HEK293T (cell line): ENCODE data around the gene POLR1D.

Experiments used
- BHLHE40 ChIP-seq: fragments of 450-650 bp; IDR thresholded peaks from 2 replicates; pipeline ENCODE4 v1.6.1; 2016; ENCODE audit warnings: mild to moderate bottlenecking, moderate library complexity, borderline replicate concordance
- ELF4 ChIP-seq: fragments of 450-650 bp; IDR thresholded peaks from 2 replicates; pipeline ENCODE4 v1.6.1; 2017; ENCODE audit warnings: antibody characterized with exemption
- FOXA1 ChIP-seq: fragments of 450-650 bp; IDR thresholded peaks from 2 replicates; pipeline ENCODE4 v1.6.1; 2016; ENCODE audit warnings: mild to moderate bottlenecking
- FOXK2 ChIP-seq: fragments of 450-650 bp; IDR thresholded peaks from 2 replicates; pipeline ENCODE4 v1.6.1; 2016; ENCODE audit warnings: mild to moderate bottlenecking
- FOXM1 ChIP-seq: fragments of 450-650 bp; IDR thresholded peaks from 2 replicates; pipeline ENCODE4 v1.6.1; 2017; ENCODE audit warnings: mild to moderate bottlenecking, borderline replicate concordance
- HDGF ChIP-seq: fragments of 450-650 bp; IDR thresholded peaks from 2 replicates; pipeline ENCODE4 v1.6.1; 2017; ENCODE audit warnings: antibody characterized with exemption, borderline replicate concordance
- LEF1 ChIP-seq: fragments of 450-650 bp; IDR thresholded peaks from 2 replicates; pipeline ENCODE4 v1.6.1; 2017; ENCODE audit warnings: mild to moderate bottlenecking, borderline replicate concordance
- NFRKB ChIP-seq: fragments of 450-650 bp; IDR thresholded peaks from 2 replicates; pipeline ENCODE4 v1.6.1; 2016; ENCODE audit warnings: mild to moderate bottlenecking, moderate library complexity
- PKNOX1 ChIP-seq: fragments of 450-650 bp; IDR thresholded peaks from 2 replicates; pipeline ENCODE4 v1.6.1; 2016
- SP1 ChIP-seq: fragments of 450-650 bp; IDR thresholded peaks from 2 replicates; pipeline ENCODE4 v1.6.1; 2017
- SUZ12 ChIP-seq: fragments of 450-650 bp; IDR thresholded peaks from 2 replicates; pipeline ENCODE4 v1.6.1; 2016; ENCODE audit warnings: mild to moderate bottlenecking
- TARDBP ChIP-seq: fragments of 450-650 bp; IDR thresholded peaks from 2 replicates; pipeline ENCODE4 v1.6.1; 2016
- ZNF384 ChIP-seq: fragments of 450-650 bp; IDR thresholded peaks from 2 replicates; pipeline ENCODE4 v1.6.1; 2016

DNA sequence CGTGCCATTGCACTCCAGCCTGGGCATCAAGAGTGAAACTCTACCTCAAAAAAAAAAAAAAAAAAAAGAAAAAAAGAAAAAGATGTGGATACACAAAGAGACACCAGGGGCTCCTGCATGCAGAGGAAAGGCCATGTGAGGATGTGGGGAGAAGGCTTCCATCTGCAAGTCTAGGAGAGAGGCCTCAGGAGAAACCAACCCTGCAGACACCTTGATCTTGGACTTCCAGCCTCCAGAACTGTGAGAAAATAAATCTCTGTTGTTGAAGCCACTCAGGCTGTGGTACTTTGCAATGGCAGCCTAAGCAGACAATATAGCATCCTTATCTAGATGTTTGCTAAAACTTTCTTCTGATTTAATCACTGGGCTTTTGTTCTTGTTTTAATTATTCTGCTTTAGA lies 50.3 kb downstream of the POLR1D start:
- TF ChIP-seq HDGF (no peak), FOXK2 (no peak), FOXM1 (no peak), SUZ12 (no peak), SP1 (no peak), PKNOX1 (no peak), BHLHE40 (no peak), ELF4 (no peak), LEF1 (no peak), TARDBP (no peak), NFRKB (no peak), FOXA1 (no peak), ZNF384 (no peak)
